ELF-1 (cell line): ENCODE measurements around the gene VMO1.

Experiments
- DNase-seq: peaks from one replicate; pipeline ENCODE4 v3.0.0-alpha.2; 2016; ENCODE audit warnings: low read depth, low spot score

The VMO1 gene

GRCh38 chr17:4764595-4764994, 21.6 kb downstream of the VMO1 start:
- DNase-seq: no peak

- DNase-seq: no peak
Measured at GRCh38 chr17:4759776-4760236, 26.4 kb downstream of the VMO1 start.

GRCh38 chr17:4753392-4753791, 32.8 kb downstream of the VMO1 start:
- no peak for DNase-seq

- no peak for DNase-seq
Measured at GRCh38 chr17:4751932-4752331, 34.2 kb downstream of the VMO1 start.

GRCh38 chr17:4750606-4751005, 35.6 kb downstream of the VMO1 start:
- no peak for DNase-seq

- DNase-seq: no peak
Measured at GRCh38 chr17:4748686-4749085, 37.5 kb downstream of the VMO1 start.

- DNase-seq: no peak
Measured at GRCh38 chr17:4747847-4748246, 38.3 kb downstream of the VMO1 start.

- peak; percentile 52 for DNase-seq
Measured at GRCh38 chr17:4744999-4745969, 40.9 kb downstream of the VMO1 start.

GRCh38 chr17:4743898-4744297, 42.3 kb downstream of the VMO1 start:
- no peak for DNase-seq

- DNase-seq: no peak
Measured at GRCh38 chr17:4743216-4743615, 42.9 kb downstream of the VMO1 start.

- no peak for DNase-seq
Measured at GRCh38 chr17:4742629-4743028, 43.5 kb downstream of the VMO1 start.

GRCh38 chr17:4742133-4742532, 44.0 kb downstream of the VMO1 start:
- DNase-seq: no peak

GRCh38 chr17:4741544-4741943, 44.6 kb downstream of the VMO1 start:
- DNase-seq: no peak

- DNase-seq: no peak
Measured at GRCh38 chr17:4740584-4740983, 45.6 kb downstream of the VMO1 start.

- DNase-seq: no peak
Measured at GRCh38 chr17:4740025-4740351, 46.2 kb downstream of the VMO1 start.

GRCh38 chr17:4739122-4740024, 46.8 kb downstream of the VMO1 start, which contains the start of the genes CXCL16 and ZMYND15:
Gene CXCL16, minus strand, starts transcription at chr17:4739928. Its CDS starts 589 bp downstream, at chr17:4739339.
Gene ZMYND15, plus strand, starts transcription at chr17:4739833. Its CDS starts 716 bp downstream, at chr17:4740549.
- DNase-seq: no peak

- DNase-seq: peak; percentile 58
Measured at GRCh38 chr17:4738136-4739121, 47.7 kb downstream of the VMO1 start.

- no peak for DNase-seq
Measured at GRCh38 chr17:4735876-4736651, 50.1 kb downstream of the VMO1 start.
